HepG2 (cell line): Measurements from ENCODE around the gene PAPPA. TPM values are rescaled to one million over a fixed set of nuclear protein-coding genes. Genes with fewer than 3 reads are reported as not detected.

Experiments
- ATAC-seq: fragments of 200-7000 bp; cut with Tn5 transposase; 3 replicates; pipeline ENCODE4 v1.9.1; 2020; ENCODE audit warnings: mild to moderate bottlenecking, moderate library complexity
- BruUV-seq: library from RNA; stranded (reverse); fragments of 400-500 nt; replicated peaks from 2 replicates; lab custom pipeline; 2021; lab: Mats Ljungman, UMichigan
- CTCF ChIA-PET: fragments of 300-600 bp; formaldehyde crosslinking; extraction: SDS; loops from one replicate; lab custom pipeline; 2021; ENCODE audit warnings: low total read pairs, inconsistent platforms, low intra/inter-chr PET ratio; lab: Yijun Ruan, JAX
- POLR2A ChIA-PET: fragments of 350-600 bp; sonication (Branson Sonifier 250); formaldehyde crosslinking; loops from one replicate; lab custom pipeline; 2020; ENCODE audit warnings: antibody characterized with exemption, inconsistent platforms; lab: Yijun Ruan, JAX
- DNase-seq: peaks from one replicate; pipeline ENCODE4 v3.0.0-alpha.2; 2015; ENCODE audit warnings: low spot score
- FAIRE-seq: peaks from 3 replicates; lab custom pipeline; 2011; peaks lifted over from hg19 to GRCh38; lab: Jason Lieb, UNC
- H2AFZ ChIP-seq: one replicate; pipeline ENCODE4 v1.6.1; 2011; ENCODE audit warnings: low read length, inconsistent platforms
- H3K27ac ChIP-seq: fragments of 300-600 bp; 3 replicates; pipeline ENCODE4 v1.8.0; 2011; ENCODE audit warnings: mixed run types, mild to moderate bottlenecking, mixed read lengths, low read length, inconsistent platforms; ENCODE audit not compliant: insufficient read depth; ENCODE audit errors: extremely low read length
- H3K27me3 ChIP-seq, 2 experiments: fragments of 200-600 bp in 1 of 2; 2 replicates in 1 of 2; 3 replicates in 1 of 2; pipeline versions ENCODE4 v1.6.0 to v1.8.0; 2011; ENCODE audit warnings: low read length in 2 of 2, mild to moderate bottlenecking in 2 of 2, moderate library complexity in 2 of 2, inconsistent platforms in 1 of 2; ENCODE audit not compliant: insufficient read depth in 2 of 2, control insufficient read depth in 1 of 2
- H3K36me3 ChIP-seq, 2 experiments: fragments of 200-600 bp in 1 of 2; replicated peaks in 1 of 2; 2 replicates in 1 of 2; 3 replicates in 1 of 2; pipeline versions ENCODE4 v1.5.1 to v1.8.0; 2011; ENCODE audit warnings: low read length in 2 of 2, inconsistent platforms in 1 of 2; ENCODE audit not compliant: insufficient read depth in 2 of 2, control insufficient read depth in 1 of 2
- H3K4me1 ChIP-seq: 2 replicates; pipeline ENCODE4 v1.5.1; 2012; ENCODE audit warnings: low read length, inconsistent platforms; ENCODE audit not compliant: insufficient read depth
- H3K4me2 ChIP-seq: 2 replicates; pipeline ENCODE4 v1.6.0; 2011; ENCODE audit warnings: low read depth, low read length, inconsistent platforms
- H3K4me3 ChIP-seq, 3 experiments: fragments of 200-600 bp in 1 of 3; sonication (generic), shearing (Covaris generic) in 1 of 3; replicated peaks in 1 of 3; 2 replicates each; pipeline ENCODE4 v1.5.1; 2011 to 2016; ENCODE audit warnings: low read length in 3 of 3, inconsistent platforms in 2 of 3, low read depth in 2 of 3, mild to moderate bottlenecking in 2 of 3, control low read depth in 1 of 3, mixed read lengths in 1 of 3; ENCODE audit not compliant: insufficient read depth in 1 of 3
- H3K79me2 ChIP-seq: one replicate; pipeline ENCODE4 v1.6.1; 2011; ENCODE audit warnings: low read length, inconsistent platforms; ENCODE audit not compliant: insufficient read depth
- H3K9ac ChIP-seq: 2 replicates; pipeline ENCODE4 v1.6.0; 2011; ENCODE audit warnings: mild to moderate bottlenecking, low read depth, low read length, inconsistent platforms; ENCODE audit not compliant: insufficient read depth
- H3K9me3 ChIP-seq: 2 replicates; pipeline ENCODE4 v1.5.1; 2012; ENCODE audit warnings: mild to moderate bottlenecking, low read length
- H4K20me1 ChIP-seq: 2 replicates; pipeline ENCODE4 v1.6.0; 2011; ENCODE audit warnings: inconsistent platforms, mild to moderate bottlenecking, low read length, moderate library complexity; ENCODE audit not compliant: insufficient read depth
- GATA4 ChIP-seq: sonication (generic); IDR thresholded peaks from 2 replicates; pipeline ENCODE4 v1.6.1; 2016; ENCODE audit warnings: antibody characterized with exemption, low read depth, borderline replicate concordance
- IRX3 ChIP-seq: sonication (generic); formaldehyde crosslinking; IDR thresholded peaks from 2 replicates; pipeline ENCODE4 v1.8.1; 2023; ENCODE audit warnings: mild to moderate bottlenecking, low read depth, missing genetic modification reagents, borderline replicate concordance
- KDM6A ChIP-seq: IDR thresholded peaks from 2 replicates; pipeline ENCODE4 v1.6.1; 2016; ENCODE audit warnings: low read depth
- NFYB ChIP-seq: sonication (generic); formaldehyde crosslinking; IDR thresholded peaks from 2 replicates; pipeline ENCODE4 v1.4.0; 2020; ENCODE audit warnings: missing genetic modification reagents
- RORA ChIP-seq: sonication (generic); formaldehyde crosslinking; IDR thresholded peaks from 2 replicates; pipeline ENCODE4 v1.5.0; 2020; ENCODE audit warnings: mild to moderate bottlenecking, missing genetic modification reagents, moderate library complexity
- SP140L ChIP-seq: sonication (generic); formaldehyde crosslinking; IDR thresholded peaks from 2 replicates; pipeline ENCODE4 v1.4.0; 2020; ENCODE audit warnings: missing genetic modification reagents, borderline replicate concordance
- ZMAT3 ChIP-seq: sonication (generic); formaldehyde crosslinking; conservative IDR thresholded peaks from 2 replicates; pipeline ENCODE4 v1.7.0; 2021; ENCODE audit warnings: missing genetic modification reagents
- ZNF232 ChIP-seq: sonication (generic); formaldehyde crosslinking; IDR thresholded peaks from 2 replicates; pipeline ENCODE4 v1.4.0; 2020; ENCODE audit warnings: missing genetic modification reagents, borderline replicate concordance
- WGBS: methylation state at CpG from one replicate; pipeline ENCODE4 v1.1.6; 2017; ENCODE audit warnings: low lambda C conversion rate; 5-methylcytosine and 5-hydroxymethylcytosine counted together
- in situ Hi-C: cut with HindIII; loops from 2 replicates; pipeline ENCODE4 v1.10.0; 2017; ENCODE audit warnings: low pct_unique_long_range_greater_than_20kb; ENCODE audit not compliant: extremely low pct_ligation_motif_present
- intact Hi-C: fragments of 100-400 bp; cut with micrococcal nuclease; formaldehyde crosslinking; loops from one replicate; pipeline ENCODE4 v1.10.0; 2022; ENCODE audit not compliant: unreplicated experiment
- polyA plus RNA-seq, 8 experiments: library from polyadenylated mRNA; depleted of rRNA in 3 of 8; stranded (reverse) in 7 of 8; unstranded in 1 of 8; fragments of >200 nt; fragmentation: Illumina TruSeq in 4 of 8; extraction: Trizol in 4 of 8; gene quantifications; 2 replicates each; pipeline versions ENCODE4 v1.2.1 to v1.2.3, GENCODE V29; 2011 to 2016; ENCODE audit warnings: low read depth in 4 of 8, missing spikeins in 1 of 8, mixed read lengths in 1 of 8; ENCODE audit not compliant: insufficient read depth in 1 of 8
- total RNA-seq, 5 experiments: library from RNA; depleted of rRNA; stranded (reverse); fragments of >200 nt; fragmentation: Illumina TruSeq; extraction: Trizol; gene quantifications; 2 replicates each; pipeline ENCODE4 v1.2.3, GENCODE V29; 2016; ENCODE audit warnings: low read depth in 1 of 5
- TF ChIP-seq, protein P1 (sequence below): sonication (generic); formaldehyde crosslinking; IDR thresholded peaks from 2 replicates; pipeline ENCODE4 v1.4.0; 2020; ENCODE audit warnings: missing genetic modification reagents, borderline replicate concordance
- TF ChIP-seq, protein P2 (sequence below), 2 experiments: sonication (generic) in 1 of 2; formaldehyde crosslinking in 1 of 2; IDR thresholded peaks; 2 replicates each; pipeline versions ENCODE4 v1.5.1 to v1.6.1; 2011 to 2020; ENCODE audit warnings: borderline replicate concordance in 1 of 2, low read depth in 1 of 2, low read length in 1 of 2, mild to moderate bottlenecking in 1 of 2, missing genetic modification reagents in 1 of 2, moderate library complexity in 1 of 2
- TF ChIP-seq, protein P3 (sequence below): sonication (generic); formaldehyde crosslinking; IDR thresholded peaks from 2 replicates; pipeline ENCODE4 v1.4.0; 2020; ENCODE audit warnings: mild to moderate bottlenecking, missing genetic modification reagents

Gene PAPPA
- total and polyA plus RNA-seq, 2 of the 13 experiments (the other 11 are each of a cell fraction or from before 2014, with no cell fraction given), result 0.09 to 0.11 TPM

DNA sequence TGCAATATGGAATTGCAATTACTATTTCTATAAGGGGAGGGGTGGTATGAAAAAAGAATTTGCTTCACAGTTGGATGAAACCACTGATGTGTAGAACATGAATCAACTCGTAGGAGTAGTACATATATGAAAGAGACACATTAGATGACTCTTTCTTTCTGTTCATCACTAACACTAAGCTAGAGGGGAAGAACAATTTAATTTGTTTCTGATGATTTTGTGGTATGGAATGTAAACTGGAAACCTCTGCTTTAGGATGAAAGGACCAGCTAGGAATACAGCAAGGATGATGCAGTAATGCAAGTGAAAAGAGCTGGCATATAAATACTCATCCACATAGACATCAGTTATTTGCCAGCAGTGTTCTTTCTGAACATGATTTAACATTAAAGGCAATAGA is 113.4 kb downstream of the PAPPA start:
- 0% methylated on average over 1 of the region's 1 CpG for WGBS
- POLR2A ChIA-PET, result no interaction called here
- TF ChIP-seq, protein P1, sequence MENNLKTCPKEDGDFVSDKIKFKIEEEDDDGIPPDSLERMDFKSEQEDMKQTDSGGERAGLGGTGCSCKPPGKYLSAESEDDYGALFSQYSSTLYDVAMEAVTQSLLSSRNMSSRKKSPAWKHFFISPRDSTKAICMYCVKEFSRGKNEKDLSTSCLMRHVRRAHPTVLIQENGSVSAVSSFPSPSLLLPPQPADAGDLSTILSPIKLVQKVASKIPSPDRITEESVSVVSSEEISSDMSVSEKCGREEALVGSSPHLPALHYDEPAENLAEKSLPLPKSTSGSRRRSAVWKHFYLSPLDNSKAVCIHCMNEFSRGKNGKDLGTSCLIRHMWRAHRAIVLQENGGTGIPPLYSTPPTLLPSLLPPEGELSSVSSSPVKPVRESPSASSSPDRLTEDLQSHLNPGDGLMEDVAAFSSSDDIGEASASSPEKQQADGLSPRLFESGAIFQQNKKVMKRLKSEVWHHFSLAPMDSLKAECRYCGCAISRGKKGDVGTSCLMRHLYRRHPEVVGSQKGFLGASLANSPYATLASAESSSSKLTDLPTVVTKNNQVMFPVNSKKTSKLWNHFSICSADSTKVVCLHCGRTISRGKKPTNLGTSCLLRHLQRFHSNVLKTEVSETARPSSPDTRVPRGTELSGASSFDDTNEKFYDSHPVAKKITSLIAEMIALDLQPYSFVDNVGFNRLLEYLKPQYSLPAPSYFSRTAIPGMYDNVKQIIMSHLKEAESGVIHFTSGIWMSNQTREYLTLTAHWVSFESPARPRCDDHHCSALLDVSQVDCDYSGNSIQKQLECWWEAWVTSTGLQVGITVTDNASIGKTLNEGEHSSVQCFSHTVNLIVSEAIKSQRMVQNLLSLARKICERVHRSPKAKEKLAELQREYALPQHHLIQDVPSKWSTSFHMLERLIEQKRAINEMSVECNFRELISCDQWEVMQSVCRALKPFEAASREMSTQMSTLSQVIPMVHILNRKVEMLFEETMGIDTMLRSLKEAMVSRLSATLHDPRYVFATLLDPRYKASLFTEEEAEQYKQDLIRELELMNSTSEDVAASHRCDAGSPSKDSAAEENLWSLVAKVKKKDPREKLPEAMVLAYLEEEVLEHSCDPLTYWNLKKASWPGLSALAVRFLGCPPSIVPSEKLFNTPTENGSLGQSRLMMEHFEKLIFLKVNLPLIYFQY, result no peak
- TF ChIP-seq NFYB (CRISPR knock-in tag) (no peak), IRX3 (CRISPR knock-in tag) (no peak), RORA (CRISPR knock-in tag) (no peak), ZMAT3 (no peak), GATA4 (no peak), SP140L (CRISPR knock-in tag) (no peak), KDM6A (CRISPR knock-in tag) (no peak), ZNF232 (no peak)
- TF ChIP-seq, protein P2, sequence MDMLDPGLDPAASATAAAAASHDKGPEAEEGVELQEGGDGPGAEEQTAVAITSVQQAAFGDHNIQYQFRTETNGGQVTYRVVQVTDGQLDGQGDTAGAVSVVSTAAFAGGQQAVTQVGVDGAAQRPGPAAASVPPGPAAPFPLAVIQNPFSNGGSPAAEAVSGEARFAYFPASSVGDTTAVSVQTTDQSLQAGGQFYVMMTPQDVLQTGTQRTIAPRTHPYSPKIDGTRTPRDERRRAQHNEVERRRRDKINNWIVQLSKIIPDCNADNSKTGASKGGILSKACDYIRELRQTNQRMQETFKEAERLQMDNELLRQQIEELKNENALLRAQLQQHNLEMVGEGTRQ (IDR thresholded peaks at IDR 0.05; ENCODE audit: low read depth, low read length), result no peak
- TF ChIP-seq, protein P2 (CRISPR knock-in tag; IDR thresholded peaks at IDR 0.05; ENCODE audit: borderline replicate concordance), result no peak
- TF ChIP-seq, protein P3, sequence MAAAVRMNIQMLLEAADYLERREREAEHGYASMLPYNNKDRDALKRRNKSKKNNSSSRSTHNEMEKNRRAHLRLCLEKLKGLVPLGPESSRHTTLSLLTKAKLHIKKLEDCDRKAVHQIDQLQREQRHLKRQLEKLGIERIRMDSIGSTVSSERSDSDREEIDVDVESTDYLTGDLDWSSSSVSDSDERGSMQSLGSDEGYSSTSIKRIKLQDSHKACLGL (CRISPR knock-in tag), result no peak

More for the DNA sequence above, 113.4 kb downstream of the PAPPA start:
- no peaks in the 10 kb centered on the region for H3K27me3 ChIP-seq
- no peak for FAIRE-seq
- intact Hi-C loops, result no loop called here
- no peak overlapping the region for H3K4me2 ChIP-seq
- H3K9ac ChIP-seq, result no peak overlapping the region
- H3K4me3 ChIP-seq, result no peak overlapping the region
- no TSS peak for BruUV-seq
- no peaks in the 10 kb centered on the region for H4K20me1 ChIP-seq
- H3K27ac ChIP-seq, result no peak overlapping the region
- in situ Hi-C loops, result no loop called here
- H3K36me3 ChIP-seq, result no peaks in the 10 kb centered on the region
- no peak for DNase-seq
- no peaks in the 10 kb centered on the region for H3K4me1 ChIP-seq
- H2AFZ ChIP-seq, result no peak overlapping the region
- H3K9me3 ChIP-seq, result no peaks in the 10 kb centered on the region
- no peak for ATAC-seq
- CTCF ChIA-PET, result no interaction called here
- H3K79me2 ChIP-seq, result no peaks in the 10 kb centered on the region
